NCI-H1092 (cell line): Measurements from ENCODE around the gene CTIF.
A peak's percentile ranks its signal among the peaks of the same experiment; 100 is the strongest.

Experiments used
- DNase-seq: peaks from one replicate; lab custom pipeline; 2025; lab: John Stamatoyannopoulos, UW

CTIF gene

GRCh38 chr18:48667276-48668254 lies 128.7 kb downstream of the CTIF start:
- peak; percentile 74 for DNase-seq

GRCh38 chr18:48668466-48669179 lies 129.8 kb downstream of the CTIF start:
- no peak for DNase-seq

DNA sequence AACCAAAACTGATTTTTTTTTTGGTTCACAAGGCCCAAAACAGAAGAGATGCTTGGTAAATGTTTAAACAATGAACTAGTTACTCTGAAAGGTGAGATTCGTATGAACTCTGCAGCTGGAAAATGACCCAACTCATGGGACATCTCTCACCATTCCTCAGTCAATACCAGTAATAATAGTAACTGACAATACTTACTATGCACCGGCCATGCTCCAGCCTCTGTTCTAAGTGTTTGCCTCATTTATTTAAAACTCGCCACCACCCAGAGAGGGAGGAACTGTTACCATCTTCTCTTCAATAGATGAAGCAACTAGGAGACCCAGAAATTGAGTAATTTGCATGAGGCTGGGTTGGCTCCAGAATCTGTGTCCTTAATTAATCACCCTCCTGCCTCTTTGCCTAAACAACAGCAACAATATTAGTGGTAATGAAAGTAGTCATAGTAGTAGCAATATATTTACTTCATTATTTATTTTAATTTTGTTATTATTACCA lies 130.4 kb downstream of the CTIF start:
- DNase-seq = no peak

- DNase-seq = no peak
Measured at GRCh38 chr18:48669991-48670750, 131.3 kb downstream of the CTIF start.

DNA sequence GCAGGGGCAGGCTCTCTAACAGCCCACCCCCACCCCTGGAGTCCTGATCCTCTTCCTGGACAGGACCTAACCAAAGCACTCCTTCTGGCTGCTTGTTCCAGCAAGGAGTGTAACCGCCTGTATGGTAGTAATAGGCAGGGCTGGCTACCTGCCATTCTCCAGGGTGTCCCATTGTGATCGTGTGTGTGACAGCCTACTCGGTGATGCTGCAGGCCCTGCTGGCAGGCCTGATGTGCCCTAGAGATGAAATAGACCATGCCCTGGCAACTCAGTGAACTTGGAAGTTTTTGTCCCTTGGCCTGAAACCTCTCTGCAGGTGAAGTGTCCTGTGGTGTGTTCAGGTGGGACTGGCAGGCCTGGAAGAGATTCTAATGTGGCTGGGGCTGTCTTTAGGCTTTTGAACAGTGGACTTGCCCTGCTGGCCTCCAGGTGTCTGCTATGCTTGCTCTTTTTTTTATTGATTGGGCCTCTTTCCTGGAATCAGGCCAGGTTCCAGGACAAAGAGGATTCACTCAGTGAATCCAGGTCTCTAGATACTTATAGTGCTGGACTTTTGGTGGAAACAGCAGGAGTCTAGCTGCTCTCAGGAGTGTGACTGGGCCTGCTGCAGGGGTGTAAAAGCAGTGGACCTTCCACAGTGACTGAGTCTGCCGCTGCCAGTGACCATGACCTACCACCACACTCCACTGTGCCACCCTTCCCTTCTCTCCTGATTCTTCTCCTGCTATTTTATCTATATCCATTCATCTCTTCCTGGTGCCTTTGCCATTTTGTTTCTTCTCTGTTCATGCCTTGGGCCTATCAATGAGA lies 132.1 kb downstream of the CTIF start:
- no peak for DNase-seq

GRCh38 chr18:48671561-48671945 lies 132.7 kb downstream of the CTIF start:
- DNase-seq = no peak

- no peak for DNase-seq
Measured at GRCh38 chr18:48672671-48673340, 134.0 kb downstream of the CTIF start.

DNA sequence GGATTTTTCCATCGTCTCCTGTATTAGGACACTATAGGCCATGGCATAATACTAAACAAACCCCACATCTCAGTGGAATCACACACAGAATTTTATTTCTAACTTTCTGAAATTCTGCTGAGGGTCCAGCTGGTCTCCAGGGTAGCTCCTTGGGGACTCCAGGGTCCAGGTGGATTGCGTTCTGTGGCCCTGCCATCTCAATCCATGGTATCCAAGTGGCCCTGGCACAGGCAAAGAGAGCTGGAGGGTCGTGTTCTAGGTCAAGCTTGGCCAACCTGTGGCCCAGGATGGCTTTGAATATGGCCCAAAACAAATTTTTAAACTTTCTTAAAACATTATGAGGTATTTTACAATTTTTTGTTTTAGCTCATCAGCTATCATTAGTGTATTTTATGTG lies 134.6 kb downstream of the CTIF start:
- DNase-seq = no peak

DNA sequence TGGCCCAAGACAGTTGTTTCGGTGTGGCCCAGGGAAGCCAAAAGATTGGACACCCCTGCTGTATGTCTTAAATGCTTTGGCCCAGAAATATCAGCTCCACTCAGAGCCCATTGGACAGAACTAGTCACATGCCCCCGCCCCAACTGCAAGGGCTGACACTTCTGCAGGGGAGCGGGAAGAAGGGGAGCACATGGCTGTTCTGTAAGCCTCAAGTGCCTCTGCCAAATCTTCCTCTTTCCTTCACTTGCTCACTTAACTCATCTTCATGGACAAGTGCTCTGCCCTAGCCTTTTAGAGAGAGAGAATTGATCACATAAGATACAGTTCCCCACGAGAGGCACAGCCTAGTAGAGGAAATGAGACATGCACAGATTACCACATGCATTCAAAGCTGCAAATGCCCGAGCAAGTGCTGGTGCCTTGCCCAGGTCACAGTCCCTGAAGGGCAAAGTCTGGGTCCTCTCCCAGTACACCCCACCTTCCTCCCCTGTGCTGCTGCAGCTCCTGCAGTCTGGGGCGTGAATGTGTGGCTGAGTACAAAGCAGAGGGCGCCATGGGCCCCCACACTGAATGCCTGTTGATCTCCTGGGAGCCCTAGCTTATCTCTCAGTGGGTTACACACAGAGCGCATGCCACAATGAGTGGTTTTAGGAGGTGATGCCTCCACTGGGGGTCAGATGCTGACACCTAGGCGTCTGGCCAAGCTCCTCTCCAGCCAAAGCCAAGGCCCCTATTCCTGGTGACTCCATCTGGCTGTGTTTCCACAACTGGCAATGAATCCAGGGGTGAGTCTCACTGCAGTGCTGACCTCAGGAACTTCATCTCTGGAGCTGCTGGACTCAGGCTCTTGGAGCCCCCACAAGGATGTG lies 135.3 kb downstream of the CTIF start:
- no peak for DNase-seq

- no peak for DNase-seq
Measured at GRCh38 chr18:48674758-48675351, 136.0 kb downstream of the CTIF start.

GRCh38 chr18:48675352-48675761 lies 136.5 kb downstream of the CTIF start:
- DNase-seq = peak; percentile 39

DNA sequence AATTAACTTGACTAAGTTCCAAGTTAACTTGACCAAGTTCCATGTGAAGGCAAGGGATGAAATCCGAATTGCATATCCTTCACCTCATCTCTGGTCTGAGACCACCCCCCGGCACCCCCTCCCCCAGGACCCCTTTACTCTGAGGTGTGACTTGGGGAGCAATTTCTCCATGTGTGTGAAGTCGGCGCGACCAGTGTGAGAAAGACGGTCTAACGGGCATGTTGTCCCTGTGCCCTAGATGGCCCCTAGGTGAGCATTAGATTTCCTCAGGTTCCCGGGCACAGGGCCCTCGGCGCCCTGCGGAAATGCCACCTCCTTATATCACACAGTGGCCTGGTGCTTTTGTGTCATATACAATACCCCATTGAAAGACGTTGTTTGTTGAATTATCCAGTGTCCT lies 137.1 kb downstream of the CTIF start:
- no peak for DNase-seq

GRCh38 chr18:48676346-48676745 lies 137.5 kb downstream of the CTIF start:
- DNase-seq = no peak

DNA sequence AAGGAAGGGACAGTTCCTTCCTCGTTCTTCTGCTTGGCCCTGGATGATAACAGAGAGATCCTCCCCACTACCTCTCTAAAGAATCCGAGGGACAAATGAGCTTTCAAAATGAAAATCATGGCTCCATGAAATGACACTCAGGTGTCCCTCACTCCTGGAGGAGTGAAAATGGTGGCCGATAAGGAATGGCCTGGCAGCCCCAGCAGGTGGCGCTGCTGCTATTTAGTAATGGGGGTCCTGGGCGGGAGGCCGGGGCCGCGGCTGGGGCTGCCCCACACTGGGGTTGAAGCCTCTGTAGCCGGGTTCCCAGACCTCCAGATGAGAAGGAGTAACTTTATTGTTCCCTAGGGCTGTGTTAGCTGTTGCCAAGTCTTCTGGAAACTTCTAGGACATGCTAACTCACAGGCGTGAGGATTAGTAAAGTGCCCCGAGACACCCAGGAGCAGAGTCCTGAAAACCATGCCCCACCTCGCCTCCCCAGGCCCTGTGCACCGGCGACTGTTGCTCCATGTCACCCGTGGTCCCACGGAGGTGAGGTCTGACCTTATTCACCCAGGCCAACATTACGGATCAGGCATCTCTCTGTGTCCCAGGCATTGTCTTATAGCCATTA lies 138.0 kb downstream of the CTIF start:
- peak; percentile 58 for DNase-seq

DNA sequence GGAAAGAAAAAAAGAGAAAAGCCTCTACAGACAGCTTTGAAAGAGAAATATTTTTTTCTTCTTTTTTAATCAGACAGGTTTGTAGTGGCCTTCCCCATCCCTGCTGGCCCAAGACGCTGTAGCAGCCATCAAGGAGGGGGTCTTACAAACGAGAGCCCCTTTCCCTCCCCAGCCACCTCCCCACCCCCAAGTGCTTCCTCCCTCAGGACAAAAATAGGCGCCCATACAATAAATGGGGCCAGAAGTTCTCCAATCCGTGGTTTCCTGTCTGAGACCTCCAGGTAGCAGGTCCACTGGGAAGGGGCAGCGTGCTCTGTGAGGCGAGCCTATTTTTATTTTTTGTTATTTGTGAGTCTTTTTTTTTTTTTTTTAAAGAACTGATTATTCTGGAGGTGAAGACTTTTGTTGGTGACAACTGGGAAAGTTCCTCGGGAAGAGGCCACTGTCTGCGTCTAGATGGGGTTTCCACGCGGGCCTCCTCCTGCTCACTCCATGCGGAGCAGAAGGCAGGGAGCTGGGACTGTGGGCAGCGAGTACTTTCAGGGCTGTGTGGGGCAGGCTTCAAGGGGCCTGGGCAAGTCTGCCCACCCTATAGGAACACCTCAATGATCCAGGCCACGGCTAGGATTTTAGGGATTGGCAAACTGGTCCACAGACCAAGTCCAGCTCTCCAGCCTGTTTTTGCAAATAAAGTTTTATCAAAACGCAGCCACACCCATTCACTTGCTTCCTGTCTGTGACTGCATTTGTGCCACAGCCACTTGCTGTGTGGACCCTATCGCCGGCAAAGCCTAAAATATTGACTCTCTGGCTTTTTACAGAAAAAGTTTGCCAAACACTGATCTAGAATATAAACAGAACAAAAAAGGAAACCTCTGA lies 139.6 kb downstream of the CTIF start:
- no peak for DNase-seq

GRCh38 chr18:48679236-48679635 lies 140.4 kb downstream of the CTIF start:
- no peak for DNase-seq

- no peak for DNase-seq
Measured at GRCh38 chr18:48680339-48681250, 141.8 kb downstream of the CTIF start.
